ENCODE results near the gene AMOT.

GRCh38 chrX:112768563-112768962 is 72.1 kb downstream of the AMOT start:
- TF ChIP-seq POLR2A (IDR thresholded peaks at IDR 0.05) = no peak
- TF ChIP-seq, protein P1, sequence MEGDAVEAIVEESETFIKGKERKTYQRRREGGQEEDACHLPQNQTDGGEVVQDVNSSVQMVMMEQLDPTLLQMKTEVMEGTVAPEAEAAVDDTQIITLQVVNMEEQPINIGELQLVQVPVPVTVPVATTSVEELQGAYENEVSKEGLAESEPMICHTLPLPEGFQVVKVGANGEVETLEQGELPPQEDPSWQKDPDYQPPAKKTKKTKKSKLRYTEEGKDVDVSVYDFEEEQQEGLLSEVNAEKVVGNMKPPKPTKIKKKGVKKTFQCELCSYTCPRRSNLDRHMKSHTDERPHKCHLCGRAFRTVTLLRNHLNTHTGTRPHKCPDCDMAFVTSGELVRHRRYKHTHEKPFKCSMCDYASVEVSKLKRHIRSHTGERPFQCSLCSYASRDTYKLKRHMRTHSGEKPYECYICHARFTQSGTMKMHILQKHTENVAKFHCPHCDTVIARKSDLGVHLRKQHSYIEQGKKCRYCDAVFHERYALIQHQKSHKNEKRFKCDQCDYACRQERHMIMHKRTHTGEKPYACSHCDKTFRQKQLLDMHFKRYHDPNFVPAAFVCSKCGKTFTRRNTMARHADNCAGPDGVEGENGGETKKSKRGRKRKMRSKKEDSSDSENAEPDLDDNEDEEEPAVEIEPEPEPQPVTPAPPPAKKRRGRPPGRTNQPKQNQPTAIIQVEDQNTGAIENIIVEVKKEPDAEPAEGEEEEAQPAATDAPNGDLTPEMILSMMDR (IDR thresholded peaks at IDR 0.05) = no peak
- no peak for TF ChIP-seq POLR2AphosphoS5 (IDR thresholded peaks at IDR 0.05)

Measured in suprapubic skin (tissue), 4 donors.